Measurements from ENCODE around the gene KLK8.

- TF ChIP-seq YY1 (IDR thresholded peaks at IDR 0.05; ENCODE audit: insufficient read depth, insufficient read length) (no peak), SUZ12 (IDR thresholded peaks at IDR 0.05; ENCODE audit: extremely low read depth, insufficient read depth, insufficient read length) (no peak), ZNF274 (IDR thresholded peaks at IDR 0.05; ENCODE audit: low read depth, low read length) (no peak)
These were observed 24.6 kb upstream of the KLK8 start for GRCh38 chr19:51025809-51026553.
